Measurements from ENCODE around the gene SGTA.

DNA sequence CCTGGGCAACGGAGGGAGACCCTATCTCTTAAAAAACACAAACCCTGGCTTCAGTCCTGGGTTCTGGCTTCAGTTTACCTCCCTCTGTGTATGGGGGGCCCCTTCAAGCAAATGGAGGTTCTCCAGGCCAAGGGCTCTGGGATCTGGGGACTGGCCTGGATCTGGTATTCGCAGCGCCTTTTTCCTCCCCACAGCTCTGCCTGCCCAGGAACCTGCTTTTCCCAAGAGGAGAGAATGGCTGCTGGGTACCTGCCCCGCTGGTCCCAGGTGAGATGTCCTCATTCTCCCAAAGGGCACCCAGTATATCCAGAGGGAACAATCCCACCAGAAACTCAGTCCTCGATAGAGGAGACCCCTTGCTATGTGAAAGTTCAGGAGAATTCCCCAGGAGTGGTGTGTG lies 39.8 kb upstream of the SGTA start:
- TF ChIP-seq, protein P1, sequence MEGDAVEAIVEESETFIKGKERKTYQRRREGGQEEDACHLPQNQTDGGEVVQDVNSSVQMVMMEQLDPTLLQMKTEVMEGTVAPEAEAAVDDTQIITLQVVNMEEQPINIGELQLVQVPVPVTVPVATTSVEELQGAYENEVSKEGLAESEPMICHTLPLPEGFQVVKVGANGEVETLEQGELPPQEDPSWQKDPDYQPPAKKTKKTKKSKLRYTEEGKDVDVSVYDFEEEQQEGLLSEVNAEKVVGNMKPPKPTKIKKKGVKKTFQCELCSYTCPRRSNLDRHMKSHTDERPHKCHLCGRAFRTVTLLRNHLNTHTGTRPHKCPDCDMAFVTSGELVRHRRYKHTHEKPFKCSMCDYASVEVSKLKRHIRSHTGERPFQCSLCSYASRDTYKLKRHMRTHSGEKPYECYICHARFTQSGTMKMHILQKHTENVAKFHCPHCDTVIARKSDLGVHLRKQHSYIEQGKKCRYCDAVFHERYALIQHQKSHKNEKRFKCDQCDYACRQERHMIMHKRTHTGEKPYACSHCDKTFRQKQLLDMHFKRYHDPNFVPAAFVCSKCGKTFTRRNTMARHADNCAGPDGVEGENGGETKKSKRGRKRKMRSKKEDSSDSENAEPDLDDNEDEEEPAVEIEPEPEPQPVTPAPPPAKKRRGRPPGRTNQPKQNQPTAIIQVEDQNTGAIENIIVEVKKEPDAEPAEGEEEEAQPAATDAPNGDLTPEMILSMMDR (tag by site-specific recombination; IDR thresholded peaks at IDR 0.05), result no peak
- TF ChIP-seq, protein P2, sequence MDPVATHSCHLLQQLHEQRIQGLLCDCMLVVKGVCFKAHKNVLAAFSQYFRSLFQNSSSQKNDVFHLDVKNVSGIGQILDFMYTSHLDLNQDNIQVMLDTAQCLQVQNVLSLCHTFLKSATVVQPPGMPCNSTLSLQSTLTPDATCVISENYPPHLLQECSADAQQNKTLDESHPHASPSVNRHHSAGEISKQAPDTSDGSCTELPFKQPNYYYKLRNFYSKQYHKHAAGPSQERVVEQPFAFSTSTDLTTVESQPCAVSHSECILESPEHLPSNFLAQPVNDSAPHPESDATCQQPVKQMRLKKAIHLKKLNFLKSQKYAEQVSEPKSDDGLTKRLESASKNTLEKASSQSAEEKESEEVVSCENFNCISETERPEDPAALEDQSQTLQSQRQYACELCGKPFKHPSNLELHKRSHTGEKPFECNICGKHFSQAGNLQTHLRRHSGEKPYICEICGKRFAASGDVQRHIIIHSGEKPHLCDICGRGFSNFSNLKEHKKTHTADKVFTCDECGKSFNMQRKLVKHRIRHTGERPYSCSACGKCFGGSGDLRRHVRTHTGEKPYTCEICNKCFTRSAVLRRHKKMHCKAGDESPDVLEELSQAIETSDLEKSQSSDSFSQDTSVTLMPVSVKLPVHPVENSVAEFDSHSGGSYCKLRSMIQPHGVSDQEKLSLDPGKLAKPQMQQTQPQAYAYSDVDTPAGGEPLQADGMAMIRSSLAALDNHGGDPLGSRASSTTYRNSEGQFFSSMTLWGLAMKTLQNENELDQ (tag by site-specific recombination; IDR thresholded peaks at IDR 0.05; ENCODE audit: low read depth), result no peak
- no peak for TF ChIP-seq ZNF354C (tag by site-specific recombination; IDR thresholded peaks at IDR 0.05; ENCODE audit: borderline replicate concordance, low read depth)
- TF ChIP-seq, protein P3, sequence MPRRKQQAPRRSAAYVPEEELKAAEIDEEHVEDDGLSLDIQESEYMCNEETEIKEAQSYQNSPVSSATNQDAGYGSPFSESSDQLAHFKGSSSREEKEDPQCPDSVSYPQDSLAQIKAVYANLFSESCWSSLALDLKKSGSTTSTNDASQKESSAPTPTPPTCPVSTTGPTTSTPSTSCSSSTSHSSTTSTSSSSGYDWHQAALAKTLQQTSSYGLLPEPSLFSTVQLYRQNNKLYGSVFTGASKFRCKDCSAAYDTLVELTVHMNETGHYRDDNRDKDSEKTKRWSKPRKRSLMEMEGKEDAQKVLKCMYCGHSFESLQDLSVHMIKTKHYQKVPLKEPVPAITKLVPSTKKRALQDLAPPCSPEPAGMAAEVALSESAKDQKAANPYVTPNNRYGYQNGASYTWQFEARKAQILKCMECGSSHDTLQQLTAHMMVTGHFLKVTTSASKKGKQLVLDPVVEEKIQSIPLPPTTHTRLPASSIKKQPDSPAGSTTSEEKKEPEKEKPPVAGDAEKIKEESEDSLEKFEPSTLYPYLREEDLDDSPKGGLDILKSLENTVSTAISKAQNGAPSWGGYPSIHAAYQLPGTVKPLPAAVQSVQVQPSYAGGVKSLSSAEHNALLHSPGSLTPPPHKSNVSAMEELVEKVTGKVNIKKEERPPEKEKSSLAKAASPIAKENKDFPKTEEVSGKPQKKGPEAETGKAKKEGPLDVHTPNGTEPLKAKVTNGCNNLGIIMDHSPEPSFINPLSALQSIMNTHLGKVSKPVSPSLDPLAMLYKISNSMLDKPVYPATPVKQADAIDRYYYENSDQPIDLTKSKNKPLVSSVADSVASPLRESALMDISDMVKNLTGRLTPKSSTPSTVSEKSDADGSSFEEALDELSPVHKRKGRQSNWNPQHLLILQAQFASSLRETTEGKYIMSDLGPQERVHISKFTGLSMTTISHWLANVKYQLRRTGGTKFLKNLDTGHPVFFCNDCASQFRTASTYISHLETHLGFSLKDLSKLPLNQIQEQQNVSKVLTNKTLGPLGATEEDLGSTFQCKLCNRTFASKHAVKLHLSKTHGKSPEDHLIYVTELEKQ (tag by site-specific recombination; IDR thresholded peaks at IDR 0.05; ENCODE audit: borderline replicate concordance), result no peak
- TF ChIP-seq, protein P4, sequence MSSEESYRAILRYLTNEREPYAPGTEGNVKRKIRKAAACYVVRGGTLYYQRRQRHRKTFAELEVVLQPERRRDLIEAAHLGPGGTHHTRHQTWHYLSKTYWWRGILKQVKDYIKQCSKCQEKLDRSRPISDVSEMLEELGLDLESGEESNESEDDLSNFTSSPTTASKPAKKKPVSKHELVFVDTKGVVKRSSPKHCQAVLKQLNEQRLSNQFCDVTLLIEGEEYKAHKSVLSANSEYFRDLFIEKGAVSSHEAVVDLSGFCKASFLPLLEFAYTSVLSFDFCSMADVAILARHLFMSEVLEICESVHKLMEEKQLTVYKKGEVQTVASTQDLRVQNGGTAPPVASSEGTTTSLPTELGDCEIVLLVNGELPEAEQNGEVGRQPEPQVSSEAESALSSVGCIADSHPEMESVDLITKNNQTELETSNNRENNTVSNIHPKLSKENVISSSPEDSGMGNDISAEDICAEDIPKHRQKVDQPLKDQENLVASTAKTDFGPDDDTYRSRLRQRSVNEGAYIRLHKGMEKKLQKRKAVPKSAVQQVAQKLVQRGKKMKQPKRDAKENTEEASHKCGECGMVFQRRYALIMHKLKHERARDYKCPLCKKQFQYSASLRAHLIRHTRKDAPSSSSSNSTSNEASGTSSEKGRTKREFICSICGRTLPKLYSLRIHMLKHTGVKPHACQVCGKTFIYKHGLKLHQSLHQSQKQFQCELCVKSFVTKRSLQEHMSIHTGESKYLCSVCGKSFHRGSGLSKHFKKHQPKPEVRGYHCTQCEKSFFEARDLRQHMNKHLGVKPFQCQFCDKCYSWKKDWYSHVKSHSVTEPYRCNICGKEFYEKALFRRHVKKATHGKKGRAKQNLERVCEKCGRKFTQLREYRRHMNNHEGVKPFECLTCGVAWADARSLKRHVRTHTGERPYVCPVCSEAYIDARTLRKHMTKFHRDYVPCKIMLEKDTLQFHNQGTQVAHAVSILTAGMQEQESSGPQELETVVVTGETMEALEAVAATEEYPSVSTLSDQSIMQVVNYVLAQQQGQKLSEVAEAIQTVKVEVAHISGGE (tag by site-specific recombination; conservative IDR thresholded peaks at IDR 0.05; ENCODE audit: low read depth), result no peak
- no peak for TF ChIP-seq ZNF184 (tag by site-specific recombination; IDR thresholded peaks at IDR 0.05)
- no peak for TF ChIP-seq SALL2 (tag by site-specific recombination; IDR thresholded peaks at IDR 0.05; ENCODE audit: borderline replicate concordance)
- TF ChIP-seq YY1 (tag by site-specific recombination; IDR thresholded peaks at IDR 0.05), result no peak
- TF ChIP-seq ZBTB20 (tag by site-specific recombination; IDR thresholded peaks at IDR 0.05), result no peak
- TF ChIP-seq EGR2 (tag by site-specific recombination; IDR thresholded peaks at IDR 0.05; ENCODE audit: low read depth), result no peak
- no peak for TF ChIP-seq ZNF549 (tag by site-specific recombination; IDR thresholded peaks at IDR 0.05)
- TF ChIP-seq KLF9 (tag by site-specific recombination; IDR thresholded peaks at IDR 0.05; ENCODE audit: low read depth), result no peak
- TF ChIP-seq ZNF391 (tag by site-specific recombination; IDR thresholded peaks at IDR 0.05; ENCODE audit: borderline replicate concordance, low read depth), result no peak
